K562 treated with DMSO at 1 percent for 24 hours (cell line): ENCODE data around the gene TIGD2. TPM values are rescaled to one million over a fixed set of nuclear protein-coding genes. Genes with fewer than 3 reads are reported as not detected.

Source experiments
- total RNA-seq: library from RNA; unstranded; fragments of 300-600 nt; gene quantifications from 2 replicates; pipeline ENCODE4 v1.2.3, GENCODE V29; 2022; ENCODE audit warnings: low read depth; ENCODE audit not compliant: insufficient read depth

The TIGD2 gene
- 8.9 and 9.2 TPM in 2 replicates for total RNA-seq

DNA sequence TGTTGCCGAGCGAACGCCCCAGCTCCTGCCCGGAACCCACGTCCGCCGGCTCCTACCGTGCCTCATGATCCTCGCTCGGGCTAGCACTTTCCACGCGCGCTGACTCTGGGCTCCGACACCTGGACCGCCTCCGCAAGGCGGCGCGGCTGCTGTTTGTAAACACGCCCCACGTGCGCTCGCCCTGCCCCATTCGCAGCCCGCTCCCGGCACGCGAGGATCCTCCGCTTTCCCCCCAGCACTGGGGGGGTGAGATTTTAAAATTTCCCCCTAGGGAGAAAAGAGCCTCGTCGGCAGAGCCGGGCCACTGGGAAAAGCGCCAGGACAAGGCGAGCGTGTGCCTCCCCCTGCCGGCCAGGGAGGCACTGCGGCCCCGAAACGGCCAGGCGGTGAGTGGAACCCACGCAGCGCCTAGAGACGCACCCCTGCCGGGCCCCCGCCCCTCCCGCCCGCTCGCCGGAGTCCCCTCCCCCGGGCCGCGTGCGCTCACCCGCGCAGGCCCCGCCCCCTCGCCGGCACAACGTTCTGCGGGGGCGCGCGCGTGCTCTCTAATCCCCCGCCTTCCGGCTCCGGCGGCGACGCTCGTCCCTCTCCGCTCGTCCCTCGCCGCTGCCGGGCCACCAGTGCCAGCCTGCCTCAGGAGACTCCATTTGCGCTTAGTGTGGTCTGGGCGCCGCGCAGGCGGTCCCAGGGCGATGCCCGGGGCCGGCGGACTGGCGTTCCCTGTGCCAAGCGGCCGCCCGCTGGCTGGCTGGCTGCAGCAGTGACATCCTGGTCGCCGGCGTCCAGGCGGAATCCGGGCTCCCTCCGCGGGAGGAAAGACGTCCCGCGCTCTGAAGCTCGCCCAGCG is at the start of gene TIGD2:
Gene TIGD2 (plus strand): TSS at position 548 of the 847 bp plus-strand sequence. CDS start 1,442 bp downstream, outside the sequence.

Other genes starting within 250 kb of the TIGD2 start
- 6.3 and 7.0 TPM in 2 replicates for gene FAM13A, start 54.3 kb upstream of the TIGD2 start, total RNA-seq
- gene GPRIN3, start 196.3 kb downstream of the TIGD2 start, total RNA-seq = not detected in 2 replicates